Right ventricle myocardium superior (tissue), 1 donor: ENCODE measurements around the gene FGFR4. TPM values are rescaled to one million over a fixed set of nuclear protein-coding genes. Genes with fewer than 3 reads are reported as not detected.
A peak's percentile ranks its signal among the peaks of the same experiment; 100 is the strongest.

Source experiments
- ATAC-seq: fragments of 200-7000 bp; cut with Tn5 transposase; one replicate; pipeline ENCODE4 v1.9.1; 2020; ENCODE audit warnings: mild to moderate bottlenecking; ENCODE audit not compliant: poor library complexity
- DNase-seq: peaks from one replicate; pipeline ENCODE4 v3.0.0-alpha.2; 2020
- intact Hi-C: fragments of 100-400 bp; cut with DNase I; formaldehyde crosslinking; loops from one replicate; pipeline ENCODE4 v1.11.2; 2022
- total RNA-seq: library from RNA; stranded (reverse); fragmentation: NEBNext Ultra II Directional; extraction: Animal tissue kit (Norgen Biotek cat#: 25700); gene quantifications from one replicate; pipeline ENCODE4 v1.2.1, GENCODE V29; 2021
- donor health status: DM: no; HTN: yes; CAD: no; lungs with severe emphysema.

Gene FGFR4
- total RNA-seq, 1 donor from 2014 or later = 2.3 TPM

DNA sequence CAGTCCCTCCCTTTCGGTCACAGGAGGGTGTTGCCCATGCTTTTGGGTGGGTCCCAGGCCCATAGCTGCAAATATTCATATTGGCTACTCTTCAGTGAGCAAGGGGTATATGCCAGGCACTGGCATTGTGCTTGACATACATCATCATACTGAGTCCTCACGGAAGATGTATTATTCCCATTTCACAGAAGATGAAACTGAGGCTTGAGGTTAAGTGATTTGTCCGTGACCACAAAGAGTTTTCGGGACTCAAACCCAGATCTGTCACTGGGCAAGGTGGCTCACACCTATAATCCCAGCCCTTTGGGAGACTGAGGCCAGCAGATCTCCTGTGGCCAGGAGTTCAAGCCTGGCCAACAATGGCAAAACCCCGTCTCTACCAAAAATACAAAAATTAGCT is 6.5 kb upstream of the FGFR4 start:
- DNase-seq (no peak), ATAC-seq (no peak)
- intact Hi-C loops = no loop called here

DNA sequence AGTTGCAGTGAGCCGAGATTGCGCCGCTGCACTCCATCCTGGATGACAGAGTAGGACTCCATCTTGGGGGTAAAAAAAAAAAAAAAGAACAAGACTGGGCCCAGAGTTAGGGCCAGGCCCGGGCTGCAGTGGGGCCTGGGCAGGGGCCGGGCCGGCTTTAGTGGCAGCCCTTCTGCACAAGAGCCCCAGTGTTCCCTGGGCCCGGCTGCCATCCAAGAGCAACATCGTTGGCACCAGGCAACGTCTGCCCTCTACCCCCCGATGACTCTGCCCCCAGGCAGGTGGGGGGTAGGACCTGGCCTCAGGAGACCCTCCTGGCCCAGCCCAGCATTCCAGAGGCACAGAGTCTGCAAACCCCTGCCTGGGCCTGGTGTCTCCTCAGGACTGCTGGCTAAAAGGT is 4.9 kb upstream of the FGFR4 start:
- DNase-seq (no peak), ATAC-seq (no peak)
- intact Hi-C loops = no loop called here

DNA sequence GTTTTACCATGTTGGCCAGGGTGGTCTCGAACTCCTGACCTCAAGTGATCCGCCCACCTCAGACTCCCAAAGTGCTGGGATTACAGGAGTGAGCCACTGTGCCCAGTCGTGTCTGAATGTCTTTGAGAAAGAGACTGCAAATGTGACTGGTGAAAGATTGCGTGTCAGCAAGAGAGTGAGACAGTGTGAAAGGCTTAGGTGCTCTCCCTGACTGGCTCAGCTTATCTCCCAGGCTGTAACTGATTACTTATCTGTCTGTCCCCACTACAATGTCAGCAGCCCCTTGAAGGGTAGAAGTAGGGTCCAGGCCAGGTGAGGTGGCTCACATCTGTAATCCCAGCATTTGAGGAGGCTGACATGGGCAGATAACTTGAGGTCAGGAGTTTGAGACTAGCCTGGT is 3.4 kb upstream of the FGFR4 start:
- ATAC-seq = no peak
- intact Hi-C loops = no loop called here

DNA sequence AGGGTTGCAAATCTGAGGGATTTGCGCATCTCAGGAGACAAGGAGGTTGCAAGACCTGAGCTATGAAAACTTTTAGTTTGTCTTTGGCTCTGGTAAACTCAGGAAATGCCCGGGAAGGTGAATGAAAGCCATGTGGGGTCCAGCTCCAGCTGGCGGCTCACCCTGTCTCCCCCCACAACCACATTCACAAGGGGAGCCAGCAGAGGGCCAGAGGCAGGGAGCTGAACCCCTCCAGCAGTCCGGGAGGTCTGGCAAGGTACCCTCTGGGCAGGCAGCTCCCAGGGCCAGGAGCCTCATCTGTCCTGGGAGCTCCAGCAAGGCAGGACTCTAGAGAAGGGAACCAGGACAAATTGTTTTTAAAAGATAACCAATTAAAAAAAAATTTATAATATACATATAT is 2.5 kb upstream of the FGFR4 start:
- ATAC-seq (no peak), DNase-seq (no peak)
- intact Hi-C loops = no loop called here

More for the DNA sequence above, 3.4 kb upstream of the FGFR4 start:
- no peak for DNase-seq

DNA sequence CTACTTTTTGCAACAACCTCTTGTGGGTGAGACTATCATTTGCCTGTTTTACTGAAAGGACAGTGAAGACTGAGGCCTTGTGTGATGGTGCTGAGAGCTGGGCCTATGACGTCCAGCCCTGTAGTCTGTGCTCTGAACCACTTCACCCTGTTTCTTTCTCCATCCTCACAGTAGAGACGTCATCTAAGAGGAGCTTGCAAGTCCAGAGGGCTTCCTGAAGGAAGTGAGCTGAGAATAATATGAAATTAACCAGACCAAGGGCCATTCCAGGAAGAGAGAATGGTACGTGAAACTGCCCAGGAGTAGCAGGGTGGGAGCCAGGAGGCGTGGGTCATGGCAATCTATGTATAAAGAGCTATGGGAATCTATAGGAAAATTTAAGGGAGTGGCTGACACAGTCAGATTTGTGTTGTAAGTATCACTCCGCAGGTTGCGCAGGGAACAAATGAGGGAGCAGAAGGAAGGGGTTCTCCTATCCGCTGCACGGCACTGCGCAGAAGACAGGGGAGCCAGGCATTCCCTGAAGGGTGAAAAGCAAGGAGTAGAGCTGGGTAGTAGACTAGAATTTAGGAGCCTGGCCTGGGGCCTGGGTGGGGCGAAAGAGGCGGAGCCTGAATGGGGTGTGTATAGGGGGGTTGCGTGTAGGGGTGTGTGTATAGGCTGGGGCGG is 596 bp upstream of the FGFR4 start:
- intact Hi-C loops = no loop called here
- ATAC-seq (no peak), DNase-seq (no peak)

DNA sequence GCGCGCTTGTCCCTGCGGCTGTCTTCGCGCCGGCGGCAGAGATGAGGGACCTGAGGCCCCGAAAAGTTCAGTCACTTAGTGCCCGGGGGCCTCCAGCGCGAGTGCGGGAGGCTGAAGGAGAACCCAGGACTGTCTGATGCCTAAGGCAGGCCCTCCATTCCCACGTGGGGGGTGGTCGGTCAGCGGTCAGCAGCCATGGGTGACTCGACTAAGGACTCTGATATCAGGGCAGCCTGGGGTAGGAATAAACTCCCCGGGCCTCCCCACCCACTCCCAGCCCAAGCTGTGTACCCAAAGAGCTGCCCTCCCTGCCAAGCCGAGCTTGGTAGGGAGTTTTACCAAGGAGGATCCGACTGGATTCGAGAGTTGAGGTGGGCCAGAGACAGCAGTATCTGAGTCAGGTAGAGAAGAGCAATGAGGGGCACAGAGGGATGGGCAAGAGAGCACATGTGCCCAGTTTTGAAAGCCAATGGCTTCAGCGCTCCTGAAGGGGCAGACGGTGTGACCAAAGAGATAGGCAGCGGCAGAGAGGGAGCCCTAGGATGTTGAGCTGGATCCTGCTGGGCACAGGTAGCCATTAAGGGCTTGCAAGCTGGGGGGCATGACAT is 787 bp downstream of the FGFR4 start:
- ATAC-seq (no peak), DNase-seq (no peak)
- intact Hi-C loops = no loop called here

DNA sequence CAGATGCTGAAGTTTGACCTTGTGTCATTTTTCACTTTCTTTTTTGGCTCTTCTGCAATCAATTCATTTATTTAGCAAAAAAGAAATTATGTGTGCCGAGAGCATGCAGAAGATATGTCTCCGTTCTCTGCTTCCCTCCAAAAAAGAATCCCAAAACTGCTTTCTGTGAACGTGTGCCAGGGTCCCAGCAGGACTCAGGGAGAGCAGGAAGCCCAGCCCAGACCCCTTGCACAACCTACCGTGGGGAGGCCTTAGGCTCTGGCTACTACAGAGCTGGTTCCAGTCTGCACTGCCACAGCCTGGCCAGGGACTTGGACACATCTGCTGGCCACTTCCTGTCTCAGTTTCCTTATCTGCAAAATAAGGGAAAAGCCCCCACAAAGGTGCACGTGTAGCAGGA is 2.4 kb downstream of the FGFR4 start:
- intact Hi-C loops = no loop called here
- DNase-seq = peak; percentile 79
- peak; percentile 61 for ATAC-seq

DNA sequence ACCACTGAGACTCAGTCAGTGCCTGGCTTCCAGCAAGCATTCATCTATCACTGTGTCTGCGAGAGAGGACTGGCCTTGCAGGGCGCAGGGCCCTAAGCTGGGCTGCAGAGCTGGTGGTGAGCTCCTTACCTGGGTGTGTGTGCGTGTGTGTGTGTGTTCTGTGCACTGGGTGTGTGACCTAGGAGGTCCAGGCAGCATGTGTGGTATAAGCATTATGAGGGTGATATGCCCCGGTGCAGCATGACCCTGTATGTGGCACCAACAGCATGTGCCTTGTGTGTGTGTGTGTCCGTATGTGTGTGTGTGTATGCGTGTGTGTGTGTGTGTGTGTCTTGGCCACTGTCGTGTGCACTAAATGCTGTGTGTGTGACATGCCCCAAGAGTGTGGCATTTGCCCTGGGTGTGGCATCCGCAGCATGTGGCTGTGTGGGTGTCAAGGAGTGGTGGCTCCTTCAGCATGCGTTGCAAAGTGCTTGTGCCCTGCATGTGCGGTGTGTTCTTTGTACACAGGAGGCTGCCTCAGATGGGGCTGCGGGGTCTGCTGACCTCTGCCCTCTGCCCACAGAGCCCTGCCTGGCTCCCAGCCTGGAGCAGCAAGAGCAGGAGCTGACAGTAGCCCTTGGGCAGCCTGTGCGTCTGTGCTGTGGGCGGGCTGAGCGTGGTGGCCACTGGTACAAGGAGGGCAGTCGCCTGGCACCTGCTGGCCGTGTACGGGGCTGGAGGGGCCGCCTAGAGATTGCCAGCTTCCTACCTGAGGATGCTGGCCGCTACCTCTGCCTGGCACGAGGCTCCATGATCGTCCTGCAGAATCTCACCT is 3.3 kb downstream of the FGFR4 start:
- intact Hi-C loops = no loop called here
- ATAC-seq (no peak), DNase-seq (no peak)

DNA sequence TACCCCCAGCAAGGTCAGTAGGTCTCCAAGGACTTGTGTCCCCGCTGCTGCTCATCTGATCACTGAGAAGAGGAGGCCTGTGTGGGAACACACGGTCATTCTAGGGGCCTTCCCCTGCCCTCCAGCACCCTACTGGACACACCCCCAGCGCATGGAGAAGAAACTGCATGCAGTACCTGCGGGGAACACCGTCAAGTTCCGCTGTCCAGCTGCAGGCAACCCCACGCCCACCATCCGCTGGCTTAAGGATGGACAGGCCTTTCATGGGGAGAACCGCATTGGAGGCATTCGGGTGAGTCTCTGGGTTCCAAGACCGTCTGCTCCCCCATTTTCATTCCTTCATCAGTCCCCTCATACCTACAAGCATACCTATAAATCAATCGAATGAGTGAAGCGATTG is 4.1 kb downstream of the FGFR4 start:
- intact Hi-C loops = no loop called here
- DNase-seq (no peak), ATAC-seq (no peak)

DNA sequence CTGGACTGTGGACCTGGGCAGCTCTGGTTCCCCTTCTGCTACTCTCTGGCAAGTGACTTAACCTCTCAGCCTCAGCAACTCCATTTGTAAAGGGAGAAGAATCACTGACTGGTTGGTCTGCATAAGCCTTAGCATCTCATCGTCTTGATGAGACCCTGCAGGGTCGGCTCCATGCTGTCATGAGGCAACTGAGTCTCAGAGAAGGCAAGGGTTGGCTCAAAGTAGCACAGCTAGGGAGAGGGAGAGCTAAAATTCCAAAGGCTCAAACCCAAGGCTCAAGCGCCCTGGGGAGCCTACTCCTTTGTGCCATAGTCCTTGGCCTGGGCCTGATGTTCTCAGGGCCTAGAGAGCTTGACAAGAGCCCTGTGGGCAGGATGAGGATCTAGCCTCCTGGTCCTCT is 4.5 kb downstream of the FGFR4 start:
- no peak for DNase-seq
- intact Hi-C loops = no loop called here
- ATAC-seq = no peak

DNA sequence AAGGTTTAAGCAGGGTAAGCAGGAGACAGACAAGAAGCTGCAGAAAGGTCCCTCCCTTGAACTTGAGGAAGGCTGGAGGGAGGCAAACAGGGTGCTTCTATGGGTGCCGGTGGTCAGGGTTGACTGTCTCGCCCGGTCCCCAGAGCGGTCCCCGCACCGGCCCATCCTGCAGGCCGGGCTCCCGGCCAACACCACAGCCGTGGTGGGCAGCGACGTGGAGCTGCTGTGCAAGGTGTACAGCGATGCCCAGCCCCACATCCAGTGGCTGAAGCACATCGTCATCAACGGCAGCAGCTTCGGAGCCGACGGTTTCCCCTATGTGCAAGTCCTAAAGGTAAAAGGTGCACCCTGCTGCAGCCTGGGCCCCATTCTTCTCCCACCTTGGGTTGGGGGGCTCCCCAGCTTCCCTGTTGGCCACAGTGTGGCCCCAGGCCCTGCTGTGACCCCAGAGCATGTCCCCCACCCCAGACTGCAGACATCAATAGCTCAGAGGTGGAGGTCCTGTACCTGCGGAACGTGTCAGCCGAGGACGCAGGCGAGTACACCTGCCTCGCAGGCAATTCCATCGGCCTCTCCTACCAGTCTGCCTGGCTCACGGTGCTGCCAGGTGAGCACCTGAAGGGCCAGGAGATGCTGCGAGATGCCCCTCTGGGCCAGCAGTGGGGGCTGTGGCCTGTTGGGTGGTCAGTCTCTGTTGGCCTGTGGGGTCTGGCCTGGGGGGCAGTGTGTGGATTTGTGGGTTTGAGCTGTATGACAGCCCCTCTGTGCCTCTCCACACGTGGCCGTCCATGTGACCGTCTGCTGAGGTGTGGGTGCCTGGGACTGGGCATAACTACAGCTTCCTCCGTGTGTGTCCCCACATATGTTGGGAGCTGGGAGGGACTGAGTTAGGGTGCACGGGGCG is 5.7 kb downstream of the FGFR4 start:
- ATAC-seq = no peak
- intact Hi-C loops = no loop called here
- DNase-seq = no peak

DNA sequence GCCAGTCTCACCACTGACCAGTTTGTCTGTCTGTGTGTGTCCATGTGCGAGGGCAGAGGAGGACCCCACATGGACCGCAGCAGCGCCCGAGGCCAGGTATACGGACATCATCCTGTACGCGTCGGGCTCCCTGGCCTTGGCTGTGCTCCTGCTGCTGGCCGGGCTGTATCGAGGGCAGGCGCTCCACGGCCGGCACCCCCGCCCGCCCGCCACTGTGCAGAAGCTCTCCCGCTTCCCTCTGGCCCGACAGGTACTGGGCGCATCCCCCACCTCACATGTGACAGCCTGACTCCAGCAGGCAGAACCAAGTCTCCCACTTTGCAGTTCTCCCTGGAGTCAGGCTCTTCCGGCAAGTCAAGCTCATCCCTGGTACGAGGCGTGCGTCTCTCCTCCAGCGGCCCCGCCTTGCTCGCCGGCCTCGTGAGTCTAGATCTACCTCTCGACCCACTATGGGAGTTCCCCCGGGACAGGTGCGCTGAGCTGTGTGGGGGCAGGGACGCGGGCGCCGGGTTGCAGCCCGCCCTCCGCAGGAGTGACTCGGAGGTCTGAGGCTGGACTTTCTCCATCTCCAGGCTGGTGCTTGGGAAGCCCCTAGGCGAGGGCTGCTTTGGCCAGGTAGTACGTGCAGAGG is 6.5 kb downstream of the FGFR4 start:
- DNase-seq (no peak), ATAC-seq (no peak)
- intact Hi-C loops = no loop called here

DNA sequence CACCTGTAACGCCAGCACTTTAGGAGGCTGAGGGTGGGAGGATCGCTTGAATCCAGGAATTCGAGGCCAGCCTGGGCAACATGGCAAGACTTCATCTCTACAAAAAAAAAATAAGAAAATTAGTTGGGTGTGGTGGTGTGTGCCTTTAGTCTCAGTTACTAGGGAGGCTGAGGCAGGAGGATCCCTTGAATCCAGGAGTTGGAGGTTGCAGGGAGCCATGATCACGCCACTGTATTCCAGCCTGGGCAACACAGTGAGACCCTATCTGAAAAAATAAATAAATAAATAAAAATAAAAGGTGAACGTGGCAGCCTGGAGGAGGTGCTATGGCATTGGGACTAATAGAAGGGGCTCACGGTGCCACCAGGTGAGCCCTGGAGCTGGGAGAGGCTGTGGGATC is 7.1 kb downstream of the FGFR4 start:
- DNase-seq = no peak

DNA sequence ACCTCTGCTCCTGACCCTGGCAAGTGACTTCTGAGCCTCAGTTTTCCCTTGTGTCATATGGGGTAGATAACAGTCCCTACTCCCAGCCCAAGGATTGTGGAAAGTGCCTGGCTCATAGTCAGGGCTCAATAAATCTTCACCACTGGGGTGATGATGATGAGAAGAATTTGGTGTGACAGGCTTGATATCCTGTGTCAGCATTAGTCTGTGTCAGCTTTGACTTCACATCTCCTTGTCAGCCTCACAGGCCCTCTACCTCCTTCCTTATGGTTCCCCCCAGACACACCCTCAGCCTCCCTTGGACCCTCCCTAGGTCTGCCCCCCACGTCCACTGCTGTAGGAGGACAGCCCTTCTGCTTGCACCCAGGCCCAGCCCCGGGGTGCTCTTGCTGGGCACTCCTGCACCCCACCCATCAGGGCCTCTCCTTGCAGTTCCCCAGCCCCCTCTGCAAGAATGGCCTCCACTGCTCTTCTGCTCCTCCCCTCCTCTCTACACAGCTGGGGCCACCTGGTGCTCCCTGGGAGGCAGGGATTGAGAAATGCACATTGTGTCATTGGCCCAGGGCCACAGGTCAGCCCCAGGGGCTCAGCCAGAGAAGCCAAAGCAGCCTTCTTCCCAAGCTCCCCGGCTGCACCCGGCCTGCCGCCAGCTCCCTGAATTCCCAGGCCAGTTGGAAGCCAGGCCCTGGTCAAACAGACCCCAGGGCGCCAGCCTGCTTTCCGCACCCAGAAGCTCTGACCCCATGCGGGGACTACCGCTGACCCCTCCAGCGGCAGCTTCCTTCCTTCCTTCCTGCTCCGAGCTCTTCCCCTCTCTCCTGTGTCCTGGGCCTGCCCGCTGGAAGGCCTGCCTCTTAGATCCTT is 7.7 kb downstream of the FGFR4 start:
- DNase-seq = peak; percentile 92
- intact Hi-C loops = no loop called here
- ATAC-seq = peak; percentile 84

More for the DNA sequence above, 7.1 kb downstream of the FGFR4 start:
- ATAC-seq = no peak
- intact Hi-C loops = no loop called here

DNA sequence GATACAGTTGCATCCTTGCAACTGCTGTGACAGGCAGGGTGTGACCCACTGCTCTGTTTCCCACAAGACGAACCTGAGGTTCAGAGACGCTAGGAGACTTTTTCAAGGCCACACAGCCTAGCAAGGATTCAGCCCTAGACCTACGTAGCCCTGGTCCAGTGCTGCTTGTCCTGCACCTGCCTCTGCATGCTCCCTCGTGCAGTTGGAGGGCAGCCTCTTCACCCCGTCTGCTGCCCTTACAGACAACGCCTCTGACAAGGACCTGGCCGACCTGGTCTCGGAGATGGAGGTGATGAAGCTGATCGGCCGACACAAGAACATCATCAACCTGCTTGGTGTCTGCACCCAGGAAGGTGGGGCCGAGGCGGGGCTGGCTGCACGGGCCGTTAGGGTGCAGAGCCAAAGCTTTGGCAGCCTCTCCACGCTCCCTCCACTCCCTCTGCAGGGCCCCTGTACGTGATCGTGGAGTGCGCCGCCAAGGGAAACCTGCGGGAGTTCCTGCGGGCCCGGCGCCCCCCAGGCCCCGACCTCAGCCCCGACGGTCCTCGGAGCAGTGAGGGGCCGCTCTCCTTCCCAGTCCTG is 8.5 kb downstream of the FGFR4 start:
- ATAC-seq (no peak), DNase-seq (no peak)
- intact Hi-C loops = no loop called here

DNA sequence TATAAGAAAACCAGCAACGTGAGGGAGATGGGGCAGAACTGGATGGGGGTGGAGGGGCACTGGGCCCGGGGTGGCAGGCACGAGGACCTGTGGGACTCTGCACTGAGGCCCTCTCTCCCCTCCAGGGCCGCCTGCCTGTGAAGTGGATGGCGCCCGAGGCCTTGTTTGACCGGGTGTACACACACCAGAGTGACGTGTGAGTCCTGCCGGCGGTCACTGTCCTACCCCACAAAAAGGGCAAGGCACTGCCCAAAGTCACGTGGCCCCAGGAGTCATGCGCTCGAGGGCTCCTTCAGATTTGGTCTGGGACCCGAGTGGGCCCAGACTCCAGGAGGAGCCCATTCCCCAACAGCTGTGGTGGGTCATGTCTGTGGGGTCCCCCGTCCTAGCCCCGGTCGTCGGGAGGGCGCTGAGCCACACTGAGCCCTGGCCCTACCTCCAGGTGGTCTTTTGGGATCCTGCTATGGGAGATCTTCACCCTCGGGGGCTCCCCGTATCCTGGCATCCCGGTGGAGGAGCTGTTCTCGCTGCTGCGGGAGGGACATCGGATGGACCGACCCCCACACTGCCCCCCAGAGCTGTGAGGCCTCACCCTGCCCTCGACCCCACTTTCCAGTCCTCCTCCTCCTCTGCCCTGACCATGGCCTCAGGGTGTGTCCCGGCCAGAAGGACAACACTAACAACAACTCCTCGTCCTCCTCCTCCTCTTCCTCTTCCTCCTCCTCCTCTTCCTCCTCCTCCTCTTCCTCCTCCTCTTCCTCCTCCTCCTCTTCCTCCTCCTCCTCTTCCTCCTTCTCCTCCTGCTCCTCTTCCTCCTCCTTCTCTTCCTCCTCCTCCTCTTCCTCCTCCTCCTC is 9.7 kb downstream of the FGFR4 start:
- ATAC-seq (no peak), DNase-seq (no peak)
- intact Hi-C loops = no loop called here
